Keratinocyte (primary cell): ENCODE results near the gene DDX41. TPM values are rescaled to one million over a fixed set of nuclear protein-coding genes. Genes with fewer than 3 reads are reported as not detected.

Source experiments
- DNase-seq: peaks from one replicate; pipeline ENCODE4 v3.0.0-alpha.2; 2011; ENCODE audit warnings: low read depth, missing footprints, low spot score
- FAIRE-seq: peaks from 2 replicates; lab custom pipeline; 2011; peaks lifted over from hg19 to GRCh38; lab: Jason Lieb, UNC
- H2AFZ ChIP-seq: 2 replicates; pipeline ENCODE4 v1.6.0; 2012; ENCODE audit warnings: low read length, control low read depth, inconsistent platforms; ENCODE audit not compliant: control insufficient read depth
- H3K27ac ChIP-seq: 2 replicates; pipeline ENCODE4 v1.5.1; 2011; ENCODE audit warnings: low read length; ENCODE audit not compliant: control insufficient read depth, insufficient read depth
- H3K27me3 ChIP-seq: 3 replicates; pipeline ENCODE4 v1.6.0; 2011; ENCODE audit warnings: low read length; ENCODE audit not compliant: control insufficient read depth, insufficient read depth; ENCODE audit errors: extremely low read depth
- H3K36me3 ChIP-seq, 2 experiments: 2 replicates in 1 of 2; 3 replicates in 1 of 2; pipeline ENCODE4 v1.5.1; 2011; ENCODE audit warnings: low read length in 2 of 2, mild to moderate bottlenecking in 1 of 2; ENCODE audit not compliant: control insufficient read depth in 2 of 2, insufficient read depth in 2 of 2; ENCODE audit errors: extremely low read depth in 1 of 2
- H3K4me1 ChIP-seq: 3 replicates; pipeline ENCODE4 v1.5.1; 2011; ENCODE audit warnings: low read length; ENCODE audit not compliant: control insufficient read depth, insufficient read depth; ENCODE audit errors: extremely low read depth
- H3K4me2 ChIP-seq: 3 replicates; pipeline ENCODE4 v1.6.0; 2011; ENCODE audit warnings: low read depth, low read length; ENCODE audit not compliant: control insufficient read depth, insufficient read depth; ENCODE audit errors: extremely low read depth
- H3K4me3 ChIP-seq, 3 experiments: fragments of 200-600 bp in 1 of 3; sonication (generic) in 1 of 3; 2 replicates in 2 of 3; 3 replicates in 1 of 3; pipeline ENCODE4 v1.5.1; 2011 to 2016; ENCODE audit warnings: low read length in 3 of 3, mild to moderate bottlenecking in 3 of 3, control low read depth in 2 of 3, inconsistent platforms in 1 of 3, low read depth in 1 of 3, mixed read lengths in 1 of 3, mixed run types in 1 of 3, moderate library complexity in 1 of 3; ENCODE audit not compliant: control insufficient read depth in 2 of 3, insufficient read depth in 2 of 3; ENCODE audit errors: extremely low read depth in 1 of 3
- H3K79me2 ChIP-seq: 2 replicates; pipeline ENCODE4 v1.6.0; 2012; ENCODE audit warnings: low read length; ENCODE audit not compliant: control insufficient read depth, insufficient read depth
- H3K9ac ChIP-seq: 3 replicates; pipeline ENCODE4 v1.6.0; 2011; ENCODE audit warnings: low read length; ENCODE audit not compliant: control insufficient read depth, insufficient read depth; ENCODE audit errors: extremely low read depth
- H3K9me1 ChIP-seq: 3 replicates; pipeline ENCODE4 v1.6.0; 2011; ENCODE audit warnings: low read length; ENCODE audit not compliant: control insufficient read depth, insufficient read depth; ENCODE audit errors: extremely low read depth
- H3K9me3 ChIP-seq: 2 replicates; pipeline ENCODE4 v1.5.1; 2012; ENCODE audit warnings: low read depth, low read length; ENCODE audit not compliant: control insufficient read depth
- H4K20me1 ChIP-seq: 3 replicates; pipeline ENCODE4 v1.6.0; 2011; ENCODE audit warnings: low read length; ENCODE audit not compliant: control insufficient read depth, insufficient read depth; ENCODE audit errors: extremely low read depth
- CTCF ChIP-seq, 3 experiments: IDR thresholded peaks in 1 of 3; conservative IDR thresholded peaks in 1 of 3; optimal IDR thresholded peaks in 1 of 3; 2 replicates in 2 of 3; 3 replicates in 1 of 3; pipeline versions ENCODE3 to v1.5.1; 2011; ENCODE audit warnings: low read length in 3 of 3, mild to moderate bottlenecking in 3 of 3, moderate library complexity in 2 of 3, control low read depth in 1 of 3, inconsistent platforms in 1 of 3; ENCODE audit not compliant: insufficient read depth in 2 of 3; ENCODE audit errors: extremely low read depth in 1 of 3
- EZH2 ChIP-seq: IDR thresholded peaks from one replicate; pipeline ENCODE4 v1.6.1; 2012; ENCODE audit warnings: inconsistent platforms, mild to moderate bottlenecking, low read length, moderate library complexity
- dilution Hi-C: fragments of 300-500 bp; cut with MboI; formaldehyde crosslinking; loops from one replicate; pipeline ENCODE4 v1.7.0; 2020; ENCODE audit warnings: low sequenced_read_pairs; ENCODE audit not compliant: extremely low pct_ligation_motif_present
- polyA plus RNA-seq, 5 experiments: library from polyadenylated mRNA; depleted of rRNA in 3 of 5; stranded (reverse) in 3 of 5; stranded (forward) in 1 of 5; unstranded in 1 of 5; fragments of >200 nt; gene quantifications; 1 replicate in 1 of 5; 2 replicates in 3 of 5; 3 replicates in 1 of 5; pipeline versions ENCODE4 v1.2.1 to v1.2.3, GENCODE V29; 2011 to 2012; ENCODE audit warnings: missing spikeins in 2 of 5, low read depth in 1 of 5, low replicate concordance in 1 of 5

Gene DDX41
- polyA plus RNA-seq, 1 donor (not counting 4 experiments of a cell fraction or from before 2014, with no cell fraction given) = 71.3 TPM

DNA sequence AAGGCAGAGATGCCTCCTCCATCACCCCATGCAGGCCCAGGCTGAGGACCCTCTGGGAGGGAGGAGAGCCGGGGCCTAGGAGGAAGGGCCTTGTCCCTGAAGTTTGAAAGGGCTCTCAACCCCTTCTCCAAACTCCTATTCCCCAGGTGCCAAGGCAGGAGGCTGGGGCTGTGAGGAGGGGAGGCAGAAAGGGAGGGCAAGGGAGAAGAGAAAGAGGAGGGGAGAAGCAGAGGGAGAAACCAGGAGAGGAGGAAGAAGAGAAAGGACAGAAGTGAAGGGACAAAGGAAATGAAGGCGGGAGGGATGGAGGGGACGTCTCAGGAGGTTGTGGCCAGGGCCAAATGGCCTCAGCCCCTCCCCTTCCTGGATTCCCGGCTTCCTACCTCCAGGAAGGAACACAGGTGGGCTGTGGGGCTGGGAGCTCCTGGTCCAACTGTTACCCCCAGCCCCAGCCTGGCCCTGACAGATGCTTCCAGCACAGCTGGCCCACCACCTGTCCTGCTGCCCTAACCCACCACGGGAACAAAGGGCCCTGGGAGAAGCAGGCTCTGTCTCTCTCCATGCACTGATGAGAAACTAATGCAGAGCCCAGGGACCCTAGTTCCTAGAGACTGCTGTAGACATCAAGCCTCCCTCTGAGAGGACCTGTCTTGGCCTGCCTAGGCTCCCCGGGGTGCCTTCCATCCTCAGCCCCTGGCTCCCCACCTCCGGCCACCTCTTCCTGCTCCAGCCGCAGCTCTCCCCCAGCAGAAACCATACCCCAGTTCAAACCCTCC, 46.8 kb downstream of the DDX41 start:
- Histone ChIP-seq H3K9ac (no peak overlapping the region), H3K4me1 (peaks cover 35% of the 10 kb centered on the region), H3K27ac (no peak overlapping the region), H2AFZ (no peak overlapping the region), H3K27me3 (no peaks in the 10 kb centered on the region), H3K36me3 (peaks cover 10 to 19% of the 10 kb centered on the region in 2 experiments), H3K9me1 (peaks cover 10% of the 10 kb centered on the region), H3K9me3 (no peaks in the 10 kb centered on the region), H3K79me2 (peaks cover 23% of the 10 kb centered on the region), H4K20me1 (peaks cover 16% of the 10 kb centered on the region), H3K4me2 (no peak overlapping the region), H3K4me3 (no peak overlapping the region)
- dilution Hi-C loops = no loop called here
- FAIRE-seq = no peak
- no peak for DNase-seq
- TF ChIP-seq EZH2 (no peak), CTCF (optimal IDR thresholded peaks at IDR 0.05 in 1 of 3, IDR thresholded peaks at IDR 0.05 in 1 of 3, conservative IDR thresholded peaks at IDR 0.05 in 1 of 3; ENCODE audit: extremely low read depth in 1 of 3, insufficient read depth in 2 of 3, low read length in 3 of 3) (no peak)

- Histone ChIP-seq H4K20me1 (peaks cover 16% of the 10 kb centered on the region), H3K27me3 (no peaks in the 10 kb centered on the region), H3K36me3 (peaks cover 10 to 19% of the 10 kb centered on the region in 2 experiments), H3K4me3 (peak overlapping the region in 1 of 3 experiments; percentile 15), H3K79me2 (peaks cover 23% of the 10 kb centered on the region), H3K9ac (no peak overlapping the region), H3K4me2 (peak overlapping the region; percentile 9), H3K9me3 (no peaks in the 10 kb centered on the region), H2AFZ (no peak overlapping the region), H3K27ac (peak overlapping the region; percentile 18), H3K4me1 (peaks cover 35% of the 10 kb centered on the region), H3K9me1 (peaks cover 10% of the 10 kb centered on the region)
- TF ChIP-seq CTCF (optimal IDR thresholded peaks at IDR 0.05 in 1 of 3, IDR thresholded peaks at IDR 0.05 in 1 of 3, conservative IDR thresholded peaks at IDR 0.05 in 1 of 3; ENCODE audit: extremely low read depth in 1 of 3, insufficient read depth in 2 of 3, low read length in 3 of 3) = no peak
- DNase-seq (no peak), FAIRE-seq (no peak)
- dilution Hi-C loops = no loop called here
Observed at GRCh38 chr5:177468685-177469628, 47.8 kb downstream of the DDX41 start.
